Smooth muscle cell of the umbilical artery (primary cell): ENCODE results near the gene ARL4C. TPM values are rescaled to one million over a fixed set of nuclear protein-coding genes. Genes with fewer than 3 reads are reported as not detected.

Source experiments
- total RNA-seq: library from RNA; depleted of rRNA; stranded (reverse); fragments of >200 nt; gene quantifications from 2 replicates; pipeline ENCODE4 v1.2.3, GENCODE V29; 2014

ARL4C gene
- 5.9 and 20.9 TPM in 2 replicates for total RNA-seq

DNA sequence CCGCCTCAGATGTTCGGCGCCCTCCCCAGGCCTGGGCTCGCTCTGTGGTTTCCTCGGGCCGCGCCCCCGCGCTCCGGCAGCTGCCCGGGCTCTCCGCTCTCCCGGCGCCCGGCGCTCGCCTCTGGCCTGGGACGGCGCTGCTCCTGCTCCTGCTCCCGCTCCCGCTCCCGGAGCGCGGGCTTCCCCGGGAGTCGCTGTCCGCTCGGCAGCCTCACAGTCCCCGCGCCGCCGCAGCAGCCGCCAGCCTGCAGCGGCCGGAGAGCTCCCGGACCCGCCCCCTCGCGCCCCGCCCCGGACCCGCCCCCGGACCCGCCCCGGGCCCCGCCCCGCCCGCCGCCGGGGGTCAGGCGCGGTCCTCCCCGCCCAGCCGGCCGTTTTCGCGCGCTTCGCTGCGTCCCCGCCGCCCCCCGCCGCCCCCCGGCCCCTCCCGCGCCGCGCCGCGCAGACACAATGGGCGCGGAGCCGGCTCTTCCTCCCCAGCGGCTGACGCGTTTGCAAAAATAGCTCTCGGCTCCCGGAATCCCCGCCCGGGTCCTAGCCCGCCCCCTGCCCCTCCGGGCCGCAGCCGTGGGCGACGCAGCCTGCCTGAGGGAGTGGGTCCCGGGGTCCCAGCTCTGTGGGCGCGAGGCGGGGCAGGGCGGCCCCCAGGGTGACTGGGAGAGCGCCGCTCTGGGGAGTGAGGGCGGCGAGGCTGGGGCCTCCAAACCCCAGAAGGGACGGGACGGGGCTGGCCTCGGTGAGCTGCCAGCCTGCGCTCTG lies at the start of gene ARL4C:
TSS of gene ARL4C (minus strand) at position 247 of the 759 bp plus-strand sequence. CDS start 495 bp downstream, outside the sequence.

